HG02884 (cell line): ENCODE results near the gene GALNT7.
A peak's percentile ranks its signal among the peaks of the same experiment; 100 is the strongest.
"Not testable (repeated sequence)": the region's sequence is repeated elsewhere in the genome, so short reads cannot be mapped to it uniquely, and the experiment has no call there.

Experiments used
- ATAC-seq: cut with Tn5 transposase; IDR thresholded peaks from one replicate; pipeline ENCODE4 v1.9.1; 2021; ENCODE audit warnings: mild to moderate bottlenecking, moderate library complexity; ENCODE audit not compliant: unreplicated experiment

The GALNT7 gene

GRCh38 chr4:173168396-173169177 lies at the start of gene GALNT7:
TSS of gene GALNT7 (plus strand) at chr4:173168811. CDS start at chr4:173168836, 25 bp downstream.
- ATAC-seq = peak; percentile 21

GRCh38 chr4:173118819-173119218 lies 49.8 kb upstream of the GALNT7 start:
- ATAC-seq = not testable (repeated sequence)

- no peak for ATAC-seq
These were observed 48.8 kb upstream of the GALNT7 start for GRCh38 chr4:173119818-173120217.

GRCh38 chr4:173121076-173121561 lies 47.5 kb upstream of the GALNT7 start:
- peak; percentile 84 for ATAC-seq

- ATAC-seq = no peak
These were observed 44.3 kb upstream of the GALNT7 start for GRCh38 chr4:173124209-173124865.

GRCh38 chr4:173125216-173125812 lies 43.3 kb upstream of the GALNT7 start:
- ATAC-seq = no peak

- ATAC-seq = no peak
These were observed 40.3 kb upstream of the GALNT7 start for GRCh38 chr4:173128199-173128890.

- ATAC-seq = no peak
These were observed 37.9 kb upstream of the GALNT7 start for GRCh38 chr4:173130687-173131086.

GRCh38 chr4:173134426-173134825 lies 34.2 kb upstream of the GALNT7 start:
- no peak for ATAC-seq

- ATAC-seq = no peak
These were observed 33.3 kb upstream of the GALNT7 start for GRCh38 chr4:173135241-173135847.

- ATAC-seq = no peak
These were observed 30.0 kb upstream of the GALNT7 start for GRCh38 chr4:173138624-173139023.

GRCh38 chr4:173139561-173139960 lies 29.1 kb upstream of the GALNT7 start:
- ATAC-seq = no peak

GRCh38 chr4:173145131-173145530 lies 23.5 kb upstream of the GALNT7 start:
- ATAC-seq = no peak

GRCh38 chr4:173146456-173146855 lies 22.2 kb upstream of the GALNT7 start:
- ATAC-seq = no peak

GRCh38 chr4:173151496-173151895 lies 17.1 kb upstream of the GALNT7 start:
- no peak for ATAC-seq

- no peak for ATAC-seq
These were observed 16.5 kb upstream of the GALNT7 start for GRCh38 chr4:173152104-173152503.

- no peak for ATAC-seq
These were observed 15.2 kb upstream of the GALNT7 start for GRCh38 chr4:173153445-173153844.

GRCh38 chr4:173159791-173160190 lies 8.8 kb upstream of the GALNT7 start:
- no peak for ATAC-seq

- no peak for ATAC-seq
These were observed 7.7 kb upstream of the GALNT7 start for GRCh38 chr4:173160871-173161270.

- ATAC-seq = no peak
These were observed 7.3 kb upstream of the GALNT7 start for GRCh38 chr4:173161311-173161710.

GRCh38 chr4:173165706-173166105 lies 2.9 kb upstream of the GALNT7 start:
- ATAC-seq = no peak
